ENCODE results near the gene NSDHL. TPM values are rescaled to one million over a fixed set of nuclear protein-coding genes. Genes with fewer than 3 reads are reported as not detected.

The NSDHL gene
- total and polyA plus RNA-seq, 2 of the 13 experiments (the other 11 are each of a cell fraction or from before 2014, with no cell fraction given) = 26.2 to 49.3 TPM

GRCh38 chrX:152832520-152832919, 1.7 kb downstream of the NSDHL start:
- ATAC-seq (no peak), DNase-seq (ENCODE audit: low spot score) (no peak), FAIRE-seq (no peak)
- WGBS (ENCODE audit: low lambda C conversion rate) = 100% methylated on average over 3 of the region's 5 CpGs
- CTCF ChIA-PET (ENCODE audit: low intra/inter-chr PET ratio, low total read pairs) = no interaction called here
- TF ChIP-seq ZNF768 (CRISPR knock-in tag; IDR thresholded peaks at IDR 0.05) (peak; percentile 97), ZMYM3 (CRISPR knock-in tag; IDR thresholded peaks at IDR 0.05) (peak; percentile 83; the same call in 1 of the 2 replicates), BHLHE40 (IDR thresholded peaks at IDR 0.05; ENCODE audit: low read length) (no peak)
- peaks cover 30% of the 10 kb centered on the region for H3K4me1 ChIP-seq (ENCODE audit: insufficient read depth, low read length)
- no TSS peak for BruUV-seq (replicated peaks)
- POLR2A ChIA-PET = no interaction called here
- peak overlapping the region; percentile 91; the same call in 1 of the 2 replicates for H3K9ac ChIP-seq (ENCODE audit: insufficient read depth, low read depth, low read length)
- H3K36me3 ChIP-seq (replicated peaks in 1 of 2; ENCODE audit: control insufficient read depth in 1 of 2, insufficient read depth in 2 of 2, low read length in 2 of 2) = 0 out of 5 replicates have a peak, but pooled peaks cover 0 to 6% of the 10 kb centered on the region in 2 experiments
- peak overlapping the region in 2 of 3 experiments; percentile 75 to 84; a peak in 4 of 6 replicates for H3K4me3 ChIP-seq (replicated peaks in 1 of 3; ENCODE audit: insufficient read depth in 1 of 3, low read depth in 2 of 3, low read length in 3 of 3)
- H3K27ac ChIP-seq (ENCODE audit: extremely low read length, insufficient read depth, low read length) = peak overlapping the region; percentile 95
- in situ Hi-C loops (cut with HindIII; ENCODE audit: extremely low pct_ligation_motif_present, low pct_unique_long_range_greater_than_20kb) = no loop called here
- H3K27me3 ChIP-seq (ENCODE audit: control insufficient read depth in 1 of 2, insufficient read depth in 2 of 2, low read length in 2 of 2) = no peaks in the 10 kb centered on the region; a peak in 1 of 5 replicates
- peak overlapping the region; percentile 77 for H3K4me2 ChIP-seq (ENCODE audit: low read depth, low read length)
- peaks cover 46% of the 10 kb centered on the region for H3K79me2 ChIP-seq (ENCODE audit: insufficient read depth, low read length)
- intact Hi-C loops (cut with micrococcal nuclease; ENCODE audit: unreplicated experiment) = no loop called here
- H2AFZ ChIP-seq (ENCODE audit: low read length) = no peak overlapping the region
- H3K9me3 ChIP-seq (ENCODE audit: low read length) = no peaks in the 10 kb centered on the region
- 0 out of 2 replicates have a peak, but pooled peaks cover 3% of the 10 kb centered on the region for H4K20me1 ChIP-seq (ENCODE audit: insufficient read depth, low read length)

DNA sequence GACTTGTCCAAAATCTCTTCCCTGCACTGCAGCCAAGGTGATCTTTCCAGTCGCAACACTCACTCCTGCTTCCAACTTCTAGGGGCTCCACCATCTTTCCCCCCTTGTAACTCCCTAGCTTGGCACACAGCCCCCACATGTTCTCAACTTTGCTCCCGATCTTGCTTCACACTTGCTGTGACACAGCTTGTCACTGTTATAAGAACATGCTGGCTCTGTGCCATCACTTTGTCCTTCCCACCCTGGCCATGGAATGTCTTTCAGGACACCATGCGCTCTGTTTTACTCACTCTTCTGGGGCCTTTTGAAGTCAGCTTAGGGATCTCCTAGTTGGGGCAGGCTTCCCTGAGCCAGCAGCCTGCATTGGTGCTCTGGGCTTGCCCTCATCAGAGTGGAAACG, 2.5 kb downstream of the NSDHL start:
- H3K36me3 ChIP-seq (replicated peaks in 1 of 2; ENCODE audit: control insufficient read depth in 1 of 2, insufficient read depth in 2 of 2, low read length in 2 of 2) = 0 out of 5 replicates have a peak, but pooled peaks cover 0 to 6% of the 10 kb centered on the region in 2 experiments
- ATAC-seq = no peak
- CTCF ChIA-PET (ENCODE audit: low intra/inter-chr PET ratio, low total read pairs) = no interaction called here
- H3K79me2 ChIP-seq (ENCODE audit: insufficient read depth, low read length) = peaks cover 46% of the 10 kb centered on the region
- peaks cover 30% of the 10 kb centered on the region for H3K4me1 ChIP-seq (ENCODE audit: insufficient read depth, low read length)
- H3K27me3 ChIP-seq (ENCODE audit: control insufficient read depth in 1 of 2, insufficient read depth in 2 of 2, low read length in 2 of 2) = no peaks in the 10 kb centered on the region; a peak in 1 of 5 replicates
- BruUV-seq (replicated peaks) = no TSS peak
- POLR2A ChIA-PET = no interaction called here
- H4K20me1 ChIP-seq (ENCODE audit: insufficient read depth, low read length) = 0 out of 2 replicates have a peak, but pooled peaks cover 3% of the 10 kb centered on the region
- H3K4me3 ChIP-seq (replicated peaks in 1 of 3; ENCODE audit: insufficient read depth in 1 of 3, low read depth in 2 of 3, low read length in 3 of 3) = no peak overlapping the region
- intact Hi-C loops (cut with micrococcal nuclease; ENCODE audit: unreplicated experiment) = no loop called here
- DNase-seq (ENCODE audit: low spot score) = peak; percentile 60
- no peak overlapping the region for H2AFZ ChIP-seq (ENCODE audit: low read length)
- 72% methylated on average over 3 of the region's 4 CpGs for WGBS (ENCODE audit: low lambda C conversion rate)
- H3K9ac ChIP-seq (ENCODE audit: insufficient read depth, low read depth, low read length) = peak overlapping the region; percentile 22; the same call in 1 of the 2 replicates
- H3K27ac ChIP-seq (ENCODE audit: extremely low read length, insufficient read depth, low read length) = peak overlapping the region; percentile 95
- H3K4me2 ChIP-seq (ENCODE audit: low read depth, low read length) = peak overlapping the region; percentile 77
- no peaks in the 10 kb centered on the region for H3K9me3 ChIP-seq (ENCODE audit: low read length)
- in situ Hi-C loops (cut with HindIII; ENCODE audit: extremely low pct_ligation_motif_present, low pct_unique_long_range_greater_than_20kb) = no loop called here
- FAIRE-seq = no peak
- TF ChIP-seq, protein P1, sequence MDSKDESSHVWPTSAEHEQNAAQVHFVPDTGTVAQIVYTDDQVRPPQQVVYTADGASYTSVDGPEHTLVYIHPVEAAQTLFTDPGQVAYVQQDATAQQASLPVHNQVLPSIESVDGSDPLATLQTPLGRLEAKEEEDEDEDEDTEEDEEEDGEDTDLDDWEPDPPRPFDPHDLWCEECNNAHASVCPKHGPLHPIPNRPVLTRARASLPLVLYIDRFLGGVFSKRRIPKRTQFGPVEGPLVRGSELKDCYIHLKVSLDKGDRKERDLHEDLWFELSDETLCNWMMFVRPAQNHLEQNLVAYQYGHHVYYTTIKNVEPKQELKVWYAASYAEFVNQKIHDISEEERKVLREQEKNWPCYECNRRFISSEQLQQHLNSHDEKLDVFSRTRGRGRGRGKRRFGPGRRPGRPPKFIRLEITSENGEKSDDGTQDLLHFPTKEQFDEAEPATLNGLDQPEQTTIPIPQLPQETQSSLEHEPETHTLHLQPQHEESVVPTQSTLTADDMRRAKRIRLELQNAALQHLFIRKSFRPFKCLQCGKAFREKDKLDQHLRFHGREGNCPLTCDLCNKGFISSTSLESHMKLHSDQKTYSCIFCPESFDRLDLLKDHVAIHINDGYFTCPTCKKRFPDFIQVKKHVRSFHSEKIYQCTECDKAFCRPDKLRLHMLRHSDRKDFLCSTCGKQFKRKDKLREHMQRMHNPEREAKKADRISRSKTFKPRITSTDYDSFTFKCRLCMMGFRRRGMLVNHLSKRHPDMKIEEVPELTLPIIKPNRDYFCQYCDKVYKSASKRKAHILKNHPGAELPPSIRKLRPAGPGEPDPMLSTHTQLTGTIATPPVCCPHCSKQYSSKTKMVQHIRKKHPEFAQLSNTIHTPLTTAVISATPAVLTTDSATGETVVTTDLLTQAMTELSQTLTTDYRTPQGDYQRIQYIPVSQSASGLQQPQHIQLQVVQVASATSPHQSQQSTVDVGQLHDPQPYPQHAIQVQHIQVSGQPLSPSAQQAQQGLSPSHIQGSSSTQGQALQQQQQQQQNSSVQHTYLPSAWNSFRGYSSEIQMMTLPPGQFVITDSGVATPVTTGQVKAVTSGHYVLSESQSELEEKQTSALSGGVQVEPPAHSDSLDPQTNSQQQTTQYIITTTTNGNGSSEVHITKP (CRISPR knock-in tag; IDR thresholded peaks at IDR 0.05; ENCODE audit: low read depth) = no peak
- TF ChIP-seq ZNF576 (CRISPR knock-in tag; IDR thresholded peaks at IDR 0.05) (0 out of 2 replicates have a peak, but pooled peaks have one; percentile 33), ARID5B (CRISPR knock-in tag; IDR thresholded peaks at IDR 0.05) (0 out of 2 replicates have a peak, but pooled peaks have one; percentile 13), PATZ1 (CRISPR knock-in tag; IDR thresholded peaks at IDR 0.05) (peak; percentile 22; the same call in 1 of the 2 replicates)

Measured in HepG2 (cell line).